8988T (cell line): Measurements from ENCODE around the gene EPB41L2.
"Not testable (repeated sequence)": the region's sequence is repeated elsewhere in the genome, so short reads cannot be mapped to it uniquely, and the experiment has no call there.

Experiments
- DNase-seq: peaks from one replicate; pipeline ENCODE4 v3.0.0; 2011

EPB41L2 gene

GRCh38 chr6:130935978-130936377, 127.1 kb downstream of the EPB41L2 start:
- no peak for DNase-seq

GRCh38 chr6:130934848-130935585, 128.0 kb downstream of the EPB41L2 start:
- no peak for DNase-seq

GRCh38 chr6:130933712-130934200, 129.3 kb downstream of the EPB41L2 start:
- DNase-seq: no peak

GRCh38 chr6:130932921-130933320, 130.1 kb downstream of the EPB41L2 start:
- DNase-seq: no peak

- DNase-seq: no peak
These were observed 130.6 kb downstream of the EPB41L2 start for GRCh38 chr6:130932438-130932837.

- DNase-seq: no peak
These were observed 131.4 kb downstream of the EPB41L2 start for GRCh38 chr6:130931683-130932082.

- DNase-seq: no peak
These were observed 133.9 kb downstream of the EPB41L2 start for GRCh38 chr6:130929036-130929678.

GRCh38 chr6:130928158-130928912, 134.7 kb downstream of the EPB41L2 start:
- no peak for DNase-seq

GRCh38 chr6:130927305-130927704, 135.7 kb downstream of the EPB41L2 start:
- DNase-seq: no peak

GRCh38 chr6:130923350-130923749, 139.7 kb downstream of the EPB41L2 start:
- DNase-seq: no peak

GRCh38 chr6:130922922-130923321, 140.1 kb downstream of the EPB41L2 start:
- DNase-seq: no peak

- DNase-seq: no peak
These were observed 142.1 kb downstream of the EPB41L2 start for GRCh38 chr6:130920969-130921368.

GRCh38 chr6:130918171-130918570, 144.9 kb downstream of the EPB41L2 start:
- DNase-seq: no peak

GRCh38 chr6:130915606-130916005, 147.4 kb downstream of the EPB41L2 start:
- DNase-seq: not testable (repeated sequence)

GRCh38 chr6:130913120-130913519, 149.9 kb downstream of the EPB41L2 start:
- no peak for DNase-seq

- no peak for DNase-seq
These were observed 150.6 kb downstream of the EPB41L2 start for GRCh38 chr6:130912434-130912833.

GRCh38 chr6:130908958-130909357, 154.1 kb downstream of the EPB41L2 start:
- no peak for DNase-seq

- no peak for DNase-seq
These were observed 154.9 kb downstream of the EPB41L2 start for GRCh38 chr6:130908188-130908587.

GRCh38 chr6:130907687-130908086, 155.4 kb downstream of the EPB41L2 start:
- DNase-seq: no peak

GRCh38 chr6:130906736-130907381, 156.2 kb downstream of the EPB41L2 start:
- no peak for DNase-seq

- no peak for DNase-seq
These were observed 159.4 kb downstream of the EPB41L2 start for GRCh38 chr6:130903602-130904001.

GRCh38 chr6:130903007-130903406, 160.0 kb downstream of the EPB41L2 start:
- DNase-seq: no peak

- DNase-seq: no peak
These were observed 162.1 kb downstream of the EPB41L2 start for GRCh38 chr6:130900913-130901312.
